NCI-H226 (cell line): Measurements from ENCODE around the gene TMEM88.
A peak's percentile ranks its signal among the peaks of the same experiment; 100 is the strongest.

ENCODE experiments used
- DNase-seq: peaks from one replicate; pipeline ENCODE4 v3.0.0-alpha.2; 2015

Gene TMEM88

GRCh38 chr17:7854851-7855659 lies at the start of gene TMEM88:
TSS of gene TMEM88 (plus strand) at chr17:7855066. CDS start at chr17:7855075, 9 bp downstream.
- no peak for DNase-seq

- no peak for DNase-seq
These were observed 48.3 kb upstream of the TMEM88 start for GRCh38 chr17:7806587-7806986.

GRCh38 chr17:7807206-7807605 lies 47.7 kb upstream of the TMEM88 start:
- no peak for DNase-seq

- peak; percentile 54 for DNase-seq
These were observed 45.6 kb upstream of the TMEM88 start for GRCh38 chr17:7809086-7809790.

- DNase-seq: peak; percentile 37
These were observed 45.0 kb upstream of the TMEM88 start for GRCh38 chr17:7809791-7810343.

- DNase-seq: no peak
These were observed 43.6 kb upstream of the TMEM88 start for GRCh38 chr17:7811251-7811650.

GRCh38 chr17:7814969-7815368 lies 39.9 kb upstream of the TMEM88 start:
- no peak for DNase-seq

- no peak for DNase-seq
These were observed 37.8 kb upstream of the TMEM88 start for GRCh38 chr17:7816926-7817642.

- DNase-seq: no peak
These were observed 37.3 kb upstream of the TMEM88 start for GRCh38 chr17:7817643-7817964.

- DNase-seq: no peak
These were observed 36.8 kb upstream of the TMEM88 start for GRCh38 chr17:7818026-7818425.

- no peak for DNase-seq
These were observed 35.9 kb upstream of the TMEM88 start for GRCh38 chr17:7818746-7819645.

GRCh38 chr17:7820231-7820630 lies 34.6 kb upstream of the TMEM88 start:
- DNase-seq: no peak

GRCh38 chr17:7822126-7822525 lies 32.7 kb upstream of the TMEM88 start:
- DNase-seq: no peak

GRCh38 chr17:7823581-7824001 lies 31.3 kb upstream of the TMEM88 start:
- DNase-seq: no peak

- DNase-seq: no peak
These were observed 30.6 kb upstream of the TMEM88 start for GRCh38 chr17:7824021-7824924.

- DNase-seq: no peak
These were observed 29.5 kb upstream of the TMEM88 start for GRCh38 chr17:7825206-7825990.

- DNase-seq: no peak
These were observed 24.2 kb upstream of the TMEM88 start for GRCh38 chr17:7830616-7831015.

GRCh38 chr17:7831233-7831632 lies 23.6 kb upstream of the TMEM88 start:
- DNase-seq: no peak

GRCh38 chr17:7832431-7832830 lies 22.4 kb upstream of the TMEM88 start:
- no peak for DNase-seq

GRCh38 chr17:7833011-7833794 lies 21.7 kb upstream of the TMEM88 start:
- DNase-seq: no peak
